Right renal pelvis (tissue), 4 donors: ENCODE data around the gene KLF3. TPM values are rescaled to one million over a fixed set of nuclear protein-coding genes. Genes with fewer than 3 reads are reported as not detected.

Experiments
- DNase-seq, 4 donors: peaks; one replicate each; pipeline ENCODE4 v3.0.0-alpha.2; 2013; ENCODE audit warnings: low read depth in 4 of 4, low spot score in 3 of 4, missing footprints in 1 of 4
- polyA plus RNA-seq, 4 donors: library from polyadenylated mRNA; unstranded; fragments of 120-200 nt; gene quantifications; one replicate each; pipeline ENCODE4 v1.2.1, GENCODE V29; 2013; ENCODE audit not compliant: insufficient read length in 4 of 4

KLF3 gene
- polyA plus RNA-seq, 4 donors: 58.3 to 76.9 (median 72.0) TPM

DNA sequence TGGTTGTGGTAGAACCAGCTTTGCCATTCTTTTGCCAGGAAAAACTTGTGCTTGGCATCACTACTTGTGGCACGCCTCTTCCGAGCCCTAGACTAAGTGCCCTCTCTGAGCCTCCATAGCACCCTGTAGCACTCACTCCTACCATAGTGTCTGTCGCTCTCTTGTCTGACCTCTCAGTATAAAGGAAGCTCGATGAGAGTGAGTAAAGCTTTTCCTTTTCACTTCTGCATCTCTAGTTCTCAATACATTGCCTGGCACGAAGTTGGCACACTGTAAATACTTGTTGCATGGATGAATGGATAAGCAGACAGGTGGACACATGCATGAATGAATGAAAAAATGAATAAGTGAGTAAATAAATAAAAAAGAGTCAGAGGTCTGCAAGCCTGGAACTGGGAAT, 70.4 kb downstream of the KLF3 start:
- no peak for DNase-seq

- DNase-seq: no peak
Measured at GRCh38 chr4:38734911-38735310, 70.9 kb downstream of the KLF3 start.

- DNase-seq: no peak
Measured at GRCh38 chr4:38735870-38736269, 71.9 kb downstream of the KLF3 start.

DNA sequence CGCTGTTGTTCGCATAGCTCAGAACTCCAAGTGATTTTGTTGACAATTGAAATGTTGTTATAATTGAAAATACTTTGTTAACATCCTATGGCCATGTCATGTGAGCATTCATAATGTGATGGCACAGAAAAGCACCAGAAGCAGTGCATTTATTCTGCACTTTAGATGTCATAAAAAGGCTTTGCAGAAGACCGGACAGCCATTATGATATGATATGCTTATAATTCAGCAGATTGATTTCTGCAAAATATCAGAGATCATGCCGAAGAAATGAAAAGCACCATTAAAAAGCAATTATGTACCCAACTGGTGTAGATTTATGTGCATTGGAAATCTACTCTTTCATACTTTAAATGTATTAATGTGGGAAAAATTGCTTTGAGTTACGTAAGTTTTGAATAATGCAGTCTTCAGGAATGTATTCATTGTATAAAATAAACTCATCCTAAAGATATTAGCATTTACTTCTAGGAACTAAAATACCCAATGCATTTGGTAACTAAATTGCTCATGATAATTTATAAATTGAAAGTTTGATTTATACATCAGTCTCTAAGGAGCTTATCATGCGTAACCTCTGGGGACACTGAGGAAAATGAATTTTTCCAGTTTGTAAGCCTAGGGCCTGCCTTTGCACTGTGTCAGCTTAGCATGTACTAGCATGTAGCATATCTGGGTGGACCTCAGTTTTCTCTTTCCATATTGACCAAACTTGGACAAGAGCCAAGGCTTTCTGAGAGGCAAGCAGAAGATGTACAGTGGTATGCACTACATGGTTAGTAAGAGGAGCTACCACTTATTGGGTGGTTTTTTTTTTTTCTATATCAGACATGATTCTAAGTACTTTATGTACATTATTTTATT, 75.2 kb downstream of the KLF3 start:
- DNase-seq: no peak

- DNase-seq: no peak
Measured at GRCh38 chr4:38740303-38740702, 76.3 kb downstream of the KLF3 start.

- no peak for DNase-seq
Measured at GRCh38 chr4:38743866-38744265, 79.9 kb downstream of the KLF3 start.

DNA sequence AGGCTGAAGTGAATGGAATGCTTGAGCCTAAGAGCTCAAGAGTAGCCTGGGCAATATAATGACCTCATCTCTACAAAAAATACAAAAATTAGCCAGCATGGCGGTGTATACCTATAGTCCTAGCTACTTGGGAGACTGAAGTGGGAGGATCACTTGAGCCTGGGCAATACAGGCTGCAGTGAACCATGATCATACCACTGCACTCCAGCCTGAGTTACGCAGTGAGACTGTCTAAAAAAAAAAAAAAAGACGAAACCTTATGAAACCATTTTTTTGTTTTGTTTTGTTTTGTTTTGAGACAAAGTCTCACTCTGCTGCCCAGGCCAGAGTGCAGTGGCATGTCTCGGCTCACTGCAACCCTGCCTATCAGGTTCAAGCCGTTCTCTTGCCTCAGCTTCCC, 81.9 kb downstream of the KLF3 start:
- DNase-seq: no peak

- no peak for DNase-seq
Measured at GRCh38 chr4:38747629-38748028, 83.6 kb downstream of the KLF3 start.

DNA sequence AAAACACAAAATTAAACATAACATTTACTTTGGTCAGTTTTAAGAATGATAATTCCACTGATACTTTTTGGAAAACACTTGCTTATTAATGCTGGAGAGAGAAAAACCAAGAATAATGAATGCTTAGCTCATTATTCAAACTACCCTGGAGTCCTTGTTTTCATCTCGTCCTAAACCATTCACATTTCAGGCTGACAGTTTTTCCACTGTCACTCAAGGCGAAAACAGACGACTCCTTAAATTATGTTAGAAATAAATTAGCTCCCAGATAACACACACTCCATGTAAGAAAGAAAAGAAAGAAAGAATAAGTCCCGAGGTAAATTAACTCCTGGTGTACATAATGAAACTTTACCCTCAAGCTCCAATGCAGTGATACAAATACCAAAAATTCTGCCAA, 85.3 kb downstream of the KLF3 start:
- no peak for DNase-seq

Other genes starting within 250 kb of the KLF3 start
- gene TLR10, start 118.8 kb downstream of the KLF3 start, polyA plus RNA-seq: 1 to 10 TPM in 1 of 4 donors, under 1 TPM in 3; 0.26 to 1.2 (median 0.89) TPM
- 1 to 10 TPM; 3.7 to 5.9 (median 4.5) TPM for gene TLR1, start 140.6 kb downstream of the KLF3 start, polyA plus RNA-seq
- under 1 TPM; 0.44 to 1.00 (median 0.81) TPM for gene TLR6, start 192.6 kb downstream of the KLF3 start, polyA plus RNA-seq
- 10 to 100 TPM; 27.4 to 35.0 (median 31.3) TPM for gene FAM114A1, start 203.6 kb downstream of the KLF3 start, polyA plus RNA-seq